Esophagus squamous epithelium (tissue), 4 donors: ENCODE data around the gene CTSL.

Experiments
- POLR2A ChIP-seq, 4 donors: fragments of 450-650 bp; IDR thresholded peaks; one replicate each; pipeline ENCODE4 v1.6.1; 2017; ENCODE audit warnings: antibody characterized with exemption in 4 of 4, mild to moderate bottlenecking in 4 of 4, moderate library complexity in 3 of 4
- TF ChIP-seq, protein P1 (sequence below), 6 experiments: fragments of 450-650 bp in 4 of 6; fragments of 200-600 bp in 2 of 6; sonication (generic) in 2 of 6; IDR thresholded peaks; one replicate each; pipeline ENCODE4 v1.5.1; 2016 to 2019; ENCODE audit warnings: antibody characterized with exemption in 6 of 6, mild to moderate bottlenecking in 4 of 6, moderate library complexity in 4 of 6

DNA sequence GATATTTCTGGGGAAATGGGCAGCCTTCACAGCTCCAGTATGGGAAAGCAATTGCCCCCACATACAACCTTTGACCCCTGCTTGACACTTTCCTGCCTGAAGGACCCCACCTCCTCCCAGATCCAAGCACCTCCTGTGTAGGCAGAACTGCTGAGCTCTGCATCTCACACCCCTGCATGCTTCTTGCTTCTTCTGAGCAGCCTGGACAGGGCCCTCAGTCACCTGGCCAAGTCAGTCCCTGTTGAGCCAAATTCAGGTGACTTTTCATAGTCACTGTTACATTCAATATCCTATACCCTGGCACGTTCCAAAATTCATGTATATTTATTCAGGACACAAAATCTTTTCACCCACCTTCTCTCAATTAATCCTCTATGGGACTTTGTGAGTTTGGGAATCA is 30.4 kb upstream of the CTSL start:
- TF ChIP-seq, protein P1, sequence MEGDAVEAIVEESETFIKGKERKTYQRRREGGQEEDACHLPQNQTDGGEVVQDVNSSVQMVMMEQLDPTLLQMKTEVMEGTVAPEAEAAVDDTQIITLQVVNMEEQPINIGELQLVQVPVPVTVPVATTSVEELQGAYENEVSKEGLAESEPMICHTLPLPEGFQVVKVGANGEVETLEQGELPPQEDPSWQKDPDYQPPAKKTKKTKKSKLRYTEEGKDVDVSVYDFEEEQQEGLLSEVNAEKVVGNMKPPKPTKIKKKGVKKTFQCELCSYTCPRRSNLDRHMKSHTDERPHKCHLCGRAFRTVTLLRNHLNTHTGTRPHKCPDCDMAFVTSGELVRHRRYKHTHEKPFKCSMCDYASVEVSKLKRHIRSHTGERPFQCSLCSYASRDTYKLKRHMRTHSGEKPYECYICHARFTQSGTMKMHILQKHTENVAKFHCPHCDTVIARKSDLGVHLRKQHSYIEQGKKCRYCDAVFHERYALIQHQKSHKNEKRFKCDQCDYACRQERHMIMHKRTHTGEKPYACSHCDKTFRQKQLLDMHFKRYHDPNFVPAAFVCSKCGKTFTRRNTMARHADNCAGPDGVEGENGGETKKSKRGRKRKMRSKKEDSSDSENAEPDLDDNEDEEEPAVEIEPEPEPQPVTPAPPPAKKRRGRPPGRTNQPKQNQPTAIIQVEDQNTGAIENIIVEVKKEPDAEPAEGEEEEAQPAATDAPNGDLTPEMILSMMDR (IDR thresholded peaks at IDR 0.05) = no peak
- TF ChIP-seq POLR2A (IDR thresholded peaks at IDR 0.05) = no peak
